ENCODE measurements around the gene USP10.
A peak's percentile ranks its signal among the peaks of the same experiment; 100 is the strongest.

The USP10 gene

GRCh38 chr16:84778720-84779119 is 78.9 kb downstream of the USP10 start:
- Histone ChIP-seq H3K4me1 (no peaks in the 10 kb centered on the region; the same call in 1 of the 2 replicates), H3K36me3 (replicated peaks) (peaks cover 60% of the 10 kb centered on the region), H3K4me3 (no peak overlapping the region), H3K9me3 (no peaks in the 10 kb centered on the region), H3K27me3 (ENCODE audit: low read depth) (no peaks in the 10 kb centered on the region)
- no peak for DNase-seq (ENCODE audit: low spot score in 2 of 2)
- in situ Hi-C loops (cut with MboI; ENCODE audit: low sequenced_read_pairs) = no loop called here

GRCh38 chr16:84780063-84780462 is 80.3 kb downstream of the USP10 start:
- Histone ChIP-seq H3K36me3 (replicated peaks) (peaks cover 50% of the 10 kb centered on the region), H3K4me1 (no peaks in the 10 kb centered on the region; the same call in 1 of the 2 replicates), H3K4me3 (no peak overlapping the region), H3K9me3 (no peaks in the 10 kb centered on the region), H3K27me3 (ENCODE audit: low read depth) (no peaks in the 10 kb centered on the region)
- DNase-seq (ENCODE audit: low spot score in 2 of 2) = peak in 1 of 2 experiments; percentile 2
- in situ Hi-C loops (cut with MboI; ENCODE audit: low sequenced_read_pairs) = no loop called here

DNA sequence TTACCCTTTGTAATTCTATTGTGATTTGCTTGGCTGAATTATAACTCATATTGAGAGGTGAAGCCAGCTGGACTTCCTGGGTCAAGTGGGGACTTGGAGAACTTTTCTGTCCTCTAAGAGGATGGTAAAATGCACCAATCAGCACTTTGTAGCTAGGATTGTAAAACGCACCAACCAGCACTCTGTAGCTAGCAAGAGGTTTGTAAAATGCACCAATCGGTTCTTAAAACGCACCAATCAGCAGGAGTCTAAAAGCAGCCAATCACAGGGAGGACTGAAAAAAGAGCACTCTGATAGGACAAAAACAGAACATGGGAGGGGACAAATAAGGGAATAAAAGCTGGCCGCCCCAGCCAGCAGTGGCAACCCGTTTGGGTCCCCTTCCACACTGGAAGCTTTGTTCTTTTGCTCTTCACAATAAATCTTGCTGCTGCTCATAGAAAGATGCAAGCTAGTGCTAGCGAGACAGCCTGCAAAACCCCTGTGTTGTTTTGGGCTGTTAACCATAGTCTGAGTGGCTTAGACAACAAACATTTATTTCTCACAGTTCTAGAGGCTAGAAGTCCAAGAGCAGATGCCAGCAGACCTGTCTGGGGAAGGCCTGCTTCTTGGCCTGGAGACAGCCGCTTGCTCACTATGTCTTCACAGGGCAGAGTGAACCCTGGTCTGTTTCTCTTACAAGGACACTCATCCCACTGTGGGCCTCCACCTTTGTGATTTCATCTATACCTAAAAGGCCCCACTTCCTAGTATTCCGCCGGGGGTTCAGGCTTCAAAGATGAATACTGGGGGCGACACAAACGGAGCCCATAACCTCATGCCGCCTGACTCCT is 81.0 kb downstream of the USP10 start:
- no peak for DNase-seq (ENCODE audit: low spot score in 2 of 2)
- Histone ChIP-seq H3K36me3 (replicated peaks) (peaks cover 43% of the 10 kb centered on the region), H3K27me3 (ENCODE audit: low read depth) (no peaks in the 10 kb centered on the region), H3K9me3 (no peaks in the 10 kb centered on the region), H3K4me3 (no peak overlapping the region), H3K4me1 (no peaks in the 10 kb centered on the region; the same call in 1 of the 2 replicates)
- in situ Hi-C loops (cut with MboI; ENCODE audit: low sequenced_read_pairs) = no loop called here

GRCh38 chr16:84782846-84783245 is 83.0 kb downstream of the USP10 start:
- in situ Hi-C loops (cut with MboI; ENCODE audit: low sequenced_read_pairs) = no loop called here
- H3K4me1 ChIP-seq = no peaks in the 10 kb centered on the region; the same call in 1 of the 2 replicates
- H3K9me3 ChIP-seq = no peaks in the 10 kb centered on the region
- no peaks in the 10 kb centered on the region for H3K27me3 ChIP-seq (ENCODE audit: low read depth)
- H3K36me3 ChIP-seq (replicated peaks) = peaks cover 26% of the 10 kb centered on the region
- no peak overlapping the region for H3K4me3 ChIP-seq
- DNase-seq (ENCODE audit: low spot score in 2 of 2) = no peak

- in situ Hi-C loops (cut with MboI; ENCODE audit: low sequenced_read_pairs) = no loop called here
- no peaks in the 10 kb centered on the region for H3K27me3 ChIP-seq (ENCODE audit: low read depth)
- no peak overlapping the region for H3K4me3 ChIP-seq
- DNase-seq (ENCODE audit: low spot score in 2 of 2) = no peak
- H3K9me3 ChIP-seq = no peaks in the 10 kb centered on the region
- no peaks in the 10 kb centered on the region; the same call in 1 of the 2 replicates for H3K36me3 ChIP-seq (replicated peaks)
- no peaks in the 10 kb centered on the region; the same call in 1 of the 2 replicates for H3K4me1 ChIP-seq
Observed at GRCh38 chr16:84785843-84786581, 86.2 kb downstream of the USP10 start.

GRCh38 chr16:84786605-84787262 is 86.9 kb downstream of the USP10 start:
- no peak for DNase-seq (ENCODE audit: low spot score in 2 of 2)
- Histone ChIP-seq H3K4me3 (no peak overlapping the region), H3K4me1 (no peaks in the 10 kb centered on the region), H3K36me3 (replicated peaks) (no peaks in the 10 kb centered on the region; the same call in 1 of the 2 replicates), H3K9me3 (no peaks in the 10 kb centered on the region), H3K27me3 (ENCODE audit: low read depth) (no peaks in the 10 kb centered on the region)
- in situ Hi-C loops (cut with MboI; ENCODE audit: low sequenced_read_pairs) = no loop called here

DNA sequence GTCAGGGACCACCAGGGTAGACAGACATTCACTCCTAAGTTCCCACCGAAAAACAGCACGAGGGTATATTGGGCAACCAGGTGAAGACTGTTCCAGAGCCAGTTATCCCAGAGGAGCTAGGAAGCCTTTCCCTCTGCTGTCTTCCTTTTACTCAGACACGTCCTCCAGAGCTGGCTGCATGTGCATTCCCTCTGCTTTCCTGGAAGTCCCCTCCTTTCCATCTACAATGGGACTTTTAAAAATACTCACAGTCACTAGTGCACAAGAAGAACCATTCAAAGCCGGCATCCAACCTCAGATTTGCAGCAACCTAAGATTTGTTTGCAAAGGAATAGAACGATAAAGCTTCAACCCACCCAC is 87.4 kb downstream of the USP10 start:
- Histone ChIP-seq H3K4me3 (no peak overlapping the region), H3K4me1 (no peaks in the 10 kb centered on the region), H3K36me3 (replicated peaks) (no peaks in the 10 kb centered on the region; the same call in 1 of the 2 replicates), H3K27me3 (ENCODE audit: low read depth) (no peaks in the 10 kb centered on the region), H3K9me3 (no peaks in the 10 kb centered on the region)
- in situ Hi-C loops (cut with MboI; ENCODE audit: low sequenced_read_pairs) = no loop called here
- no peak for DNase-seq (ENCODE audit: low spot score in 2 of 2)

DNA sequence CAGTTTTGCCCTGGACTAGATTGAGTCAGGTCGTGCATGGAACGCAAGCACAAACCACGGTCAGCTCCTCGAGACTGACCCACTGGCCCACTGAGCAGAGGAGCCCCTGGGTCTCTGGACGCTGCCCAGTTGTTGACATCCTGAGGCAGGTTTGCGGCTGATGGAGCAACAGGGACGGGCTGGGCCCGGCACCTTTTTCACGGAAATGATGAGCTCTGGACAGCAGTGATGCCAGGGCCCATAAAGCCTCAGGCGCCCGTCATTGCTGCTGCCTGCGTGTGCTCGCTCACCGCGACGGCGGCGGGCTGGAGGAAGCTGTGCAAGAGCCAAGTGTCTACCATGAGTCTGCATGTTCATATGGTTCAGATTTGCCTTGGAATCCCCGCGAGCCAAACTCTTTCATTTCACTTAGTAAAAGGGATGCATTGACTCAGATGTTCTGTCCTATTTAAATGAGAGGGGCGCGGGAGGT is 89.2 kb downstream of the USP10 start:
- no peaks in the 10 kb centered on the region for H3K9me3 ChIP-seq
- no peak overlapping the region for H3K4me3 ChIP-seq
- DNase-seq (ENCODE audit: low spot score in 2 of 2) = no peak
- in situ Hi-C loops (cut with MboI; ENCODE audit: low sequenced_read_pairs) = no loop called here
- no peaks in the 10 kb centered on the region for H3K27me3 ChIP-seq (ENCODE audit: low read depth)
- no peaks in the 10 kb centered on the region for H3K36me3 ChIP-seq (replicated peaks)
- H3K4me1 ChIP-seq = no peaks in the 10 kb centered on the region

DNA sequence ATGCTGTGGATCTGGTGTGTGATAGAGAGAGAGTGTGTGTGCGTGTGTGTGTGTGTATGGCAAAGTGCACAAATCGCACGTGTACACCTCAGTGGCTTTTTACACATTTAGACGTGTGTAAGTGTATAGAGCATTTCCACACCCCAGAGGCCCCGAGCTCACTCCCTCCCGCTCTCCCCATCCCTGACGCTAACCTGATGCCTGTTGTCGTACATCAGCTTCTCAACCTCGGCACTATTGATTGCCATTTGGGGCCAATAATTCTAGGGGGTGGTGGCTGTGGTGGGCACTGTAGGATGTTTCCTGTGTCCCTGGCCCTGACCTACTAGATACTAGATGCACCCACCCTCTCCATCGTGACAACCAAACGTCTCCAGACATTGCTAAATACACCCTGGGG is 89.6 kb downstream of the USP10 start:
- Histone ChIP-seq H3K4me3 (no peak overlapping the region), H3K36me3 (replicated peaks) (no peaks in the 10 kb centered on the region), H3K4me1 (no peaks in the 10 kb centered on the region), H3K9me3 (no peaks in the 10 kb centered on the region), H3K27me3 (ENCODE audit: low read depth) (no peaks in the 10 kb centered on the region)
- no peak for DNase-seq (ENCODE audit: low spot score in 2 of 2)
- in situ Hi-C loops (cut with MboI; ENCODE audit: low sequenced_read_pairs) = no loop called here

GRCh38 chr16:84790301-84790700 is 90.5 kb downstream of the USP10 start:
- Histone ChIP-seq H3K9me3 (no peaks in the 10 kb centered on the region), H3K4me1 (no peaks in the 10 kb centered on the region)

GRCh38 chr16:84791088-84791487 is 91.3 kb downstream of the USP10 start:
- Histone ChIP-seq H3K4me1 (no peaks in the 10 kb centered on the region), H3K4me3 (no peak overlapping the region), H3K9me3 (no peaks in the 10 kb centered on the region), H3K36me3 (replicated peaks) (no peaks in the 10 kb centered on the region), H3K27me3 (ENCODE audit: low read depth) (no peaks in the 10 kb centered on the region)
- no peak for DNase-seq (ENCODE audit: low spot score in 2 of 2)
- in situ Hi-C loops (cut with MboI; ENCODE audit: low sequenced_read_pairs) = no loop called here

More at GRCh38 chr16:84790301-84790700, 90.5 kb downstream of the USP10 start:
- in situ Hi-C loops (cut with MboI; ENCODE audit: low sequenced_read_pairs) = no loop called here
- no peak for DNase-seq (ENCODE audit: low spot score in 2 of 2)
- Histone ChIP-seq H3K4me3 (no peak overlapping the region), H3K27me3 (ENCODE audit: low read depth) (no peaks in the 10 kb centered on the region), H3K36me3 (replicated peaks) (no peaks in the 10 kb centered on the region)

GRCh38 chr16:84791501-84791900 is 91.7 kb downstream of the USP10 start:
- DNase-seq (ENCODE audit: low spot score in 2 of 2) = no peak

DNA sequence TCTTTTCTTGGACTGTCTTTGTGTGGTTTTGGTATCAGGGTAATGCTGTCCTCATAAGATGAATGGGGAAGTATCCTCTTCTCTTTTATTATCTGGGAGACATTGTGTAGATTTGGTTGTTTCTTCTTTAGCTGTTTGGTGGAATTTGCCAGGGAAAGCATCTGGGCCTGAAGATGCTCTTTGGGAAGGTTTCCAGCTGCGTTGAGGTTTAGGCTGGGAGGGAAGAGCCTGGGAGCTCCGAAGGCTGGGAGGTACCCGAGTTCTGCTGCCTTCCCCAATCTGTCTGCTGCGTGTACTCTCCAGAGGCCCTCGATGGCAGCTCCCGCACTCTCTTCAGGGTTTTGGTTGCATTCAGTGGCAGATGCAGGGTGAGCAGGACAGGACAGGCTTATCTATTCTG is 94.4 kb downstream of the USP10 start:
- Histone ChIP-seq H3K4me3 (no peak overlapping the region), H3K36me3 (replicated peaks) (no peaks in the 10 kb centered on the region), H3K27me3 (ENCODE audit: low read depth) (no peaks in the 10 kb centered on the region), H3K4me1 (no peaks in the 10 kb centered on the region), H3K9me3 (no peaks in the 10 kb centered on the region)
- in situ Hi-C loops (cut with MboI; ENCODE audit: low sequenced_read_pairs) = no loop called here
- DNase-seq (ENCODE audit: low spot score in 2 of 2) = no peak

More at GRCh38 chr16:84791501-84791900, 91.7 kb downstream of the USP10 start:
- no peaks in the 10 kb centered on the region for H3K27me3 ChIP-seq (ENCODE audit: low read depth)
- no peaks in the 10 kb centered on the region for H3K4me1 ChIP-seq
- in situ Hi-C loops (cut with MboI; ENCODE audit: low sequenced_read_pairs) = no loop called here
- H3K36me3 ChIP-seq (replicated peaks) = no peaks in the 10 kb centered on the region
- H3K9me3 ChIP-seq = no peaks in the 10 kb centered on the region
- H3K4me3 ChIP-seq = no peak overlapping the region
